PFSK-1 (cell line): ENCODE measurements around the gene GPAT3.

Experiments used
- POLR2AphosphoS5 ChIP-seq: IDR thresholded peaks from 2 replicates; pipeline ENCODE4 v1.6.1; 2012; ENCODE audit warnings: low read depth, mild to moderate bottlenecking, control low read depth, low read length, moderate library complexity
- SIN3A ChIP-seq: IDR thresholded peaks from 2 replicates; pipeline ENCODE4 v1.6.1; 2012; ENCODE audit warnings: mild to moderate bottlenecking, low read length, moderate library complexity, borderline replicate concordance; ENCODE audit not compliant: insufficient read depth

DNA sequence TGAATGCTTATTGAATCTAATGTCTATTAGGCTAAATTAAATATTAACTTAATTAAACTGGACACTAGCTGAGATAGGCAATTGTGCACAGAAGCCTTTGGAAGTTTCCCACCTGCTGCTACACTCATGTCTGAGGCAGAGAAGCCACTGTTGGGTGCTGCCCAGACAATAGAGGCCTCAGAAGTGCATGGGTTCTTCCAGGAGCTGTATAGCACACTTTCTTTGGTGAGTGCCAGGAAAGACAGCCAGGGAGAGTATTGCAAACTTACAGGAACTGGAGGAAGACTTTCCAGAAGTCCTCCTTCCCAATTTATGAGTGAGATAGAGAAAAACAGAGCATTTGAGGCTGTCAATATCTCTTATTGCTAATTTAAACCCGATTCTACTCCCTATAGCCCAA is 89.9 kb downstream of the GPAT3 start:
- TF ChIP-seq POLR2AphosphoS5 (no peak), SIN3A (no peak)
